HG02885 (cell line): ENCODE measurements around the gene SMIM1.

Experiments
- ATAC-seq: cut with Tn5 transposase; IDR thresholded peaks from one replicate; pipeline ENCODE4 v1.9.1; 2021; ENCODE audit warnings: mild to moderate bottlenecking; ENCODE audit not compliant: unreplicated experiment, poor library complexity

The SMIM1 gene

GRCh38 chr1:3752400-3752945 is 20.1 kb upstream of the SMIM1 start, which contains the start of gene CCDC27:
Gene CCDC27, plus strand, starts transcription at chr1:3752450. Its CDS starts 32 bp downstream, at chr1:3752482.
- no peak for ATAC-seq

GRCh38 chr1:3753656-3754454 is 18.7 kb upstream of the SMIM1 start:
- no peak for ATAC-seq

DNA sequence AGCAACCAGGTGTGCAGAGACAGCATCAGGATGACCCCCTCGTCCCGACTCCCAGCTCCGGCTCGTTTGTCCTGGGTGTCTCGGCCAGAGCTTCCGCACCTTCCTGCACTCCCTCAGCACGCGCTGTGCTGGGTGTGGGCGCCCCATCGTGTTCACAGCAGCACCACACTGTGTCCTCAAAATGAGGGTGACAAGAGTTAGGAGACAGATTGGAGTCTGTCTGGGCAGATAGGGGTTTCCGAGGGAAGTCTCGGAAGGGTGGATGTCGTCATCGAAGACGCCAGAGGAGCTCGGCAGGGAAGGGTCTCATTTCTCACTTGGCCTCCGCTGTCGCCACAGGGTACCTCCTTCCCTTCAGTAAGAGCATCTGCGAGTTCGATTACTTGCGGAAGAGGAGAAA is 16.2 kb upstream of the SMIM1 start:
- ATAC-seq = no peak

DNA sequence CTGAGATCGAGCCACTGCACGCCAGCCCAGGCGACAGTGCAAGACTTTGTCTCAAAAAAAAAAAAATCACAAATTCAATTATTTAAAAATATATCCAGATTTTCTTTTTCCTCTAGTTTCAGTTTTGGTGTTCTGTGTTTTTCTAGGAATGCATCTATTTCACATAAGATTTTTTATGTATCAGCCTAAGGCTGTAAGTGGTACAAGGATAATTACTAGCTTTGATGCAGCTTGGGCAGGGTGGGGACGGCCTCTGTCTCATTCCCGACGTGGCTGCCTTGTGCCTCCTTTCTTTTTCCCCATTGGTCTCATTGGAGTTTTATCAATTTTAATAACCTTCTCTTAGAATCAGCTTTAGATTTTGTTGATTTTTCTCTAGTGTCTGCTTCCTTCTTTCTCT is 13.4 kb upstream of the SMIM1 start:
- no peak for ATAC-seq

GRCh38 chr1:3759796-3760195 is 12.8 kb upstream of the SMIM1 start:
- ATAC-seq = no peak

DNA sequence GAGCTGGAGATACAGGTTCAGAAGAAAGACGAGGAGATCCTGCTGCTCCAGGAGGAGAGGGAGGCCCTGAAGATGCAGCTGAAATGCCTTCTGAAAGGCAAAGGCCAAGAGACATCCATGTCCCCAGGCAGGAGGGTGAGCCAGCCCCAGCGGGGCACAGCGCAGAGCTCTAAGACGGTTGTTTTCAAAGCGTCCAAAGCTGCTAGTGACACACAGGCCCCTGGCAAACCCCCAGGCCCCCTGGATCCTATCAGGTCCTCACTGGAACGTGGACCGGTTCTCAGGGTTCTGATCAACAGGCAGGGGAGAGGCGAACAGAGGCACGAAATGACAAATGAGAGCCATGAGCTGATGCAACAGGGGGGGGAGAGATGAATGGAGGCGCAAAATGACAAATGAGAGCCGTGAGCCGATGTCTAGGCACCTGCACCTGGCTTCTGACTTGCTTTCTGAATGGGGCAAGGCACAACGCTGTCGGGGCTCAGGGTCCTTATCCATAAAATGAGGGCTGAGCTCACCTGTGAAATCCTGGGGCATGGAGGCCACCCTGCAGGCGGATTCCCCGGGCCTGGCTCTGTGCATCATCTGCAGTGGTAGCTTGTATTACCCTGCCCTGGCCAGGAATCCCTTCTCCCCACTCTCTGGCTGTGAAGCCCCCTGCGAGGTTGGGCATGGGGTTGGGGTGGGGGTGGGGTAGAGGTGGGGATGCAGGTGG is 11.1 kb upstream of the SMIM1 start:
- ATAC-seq = no peak

DNA sequence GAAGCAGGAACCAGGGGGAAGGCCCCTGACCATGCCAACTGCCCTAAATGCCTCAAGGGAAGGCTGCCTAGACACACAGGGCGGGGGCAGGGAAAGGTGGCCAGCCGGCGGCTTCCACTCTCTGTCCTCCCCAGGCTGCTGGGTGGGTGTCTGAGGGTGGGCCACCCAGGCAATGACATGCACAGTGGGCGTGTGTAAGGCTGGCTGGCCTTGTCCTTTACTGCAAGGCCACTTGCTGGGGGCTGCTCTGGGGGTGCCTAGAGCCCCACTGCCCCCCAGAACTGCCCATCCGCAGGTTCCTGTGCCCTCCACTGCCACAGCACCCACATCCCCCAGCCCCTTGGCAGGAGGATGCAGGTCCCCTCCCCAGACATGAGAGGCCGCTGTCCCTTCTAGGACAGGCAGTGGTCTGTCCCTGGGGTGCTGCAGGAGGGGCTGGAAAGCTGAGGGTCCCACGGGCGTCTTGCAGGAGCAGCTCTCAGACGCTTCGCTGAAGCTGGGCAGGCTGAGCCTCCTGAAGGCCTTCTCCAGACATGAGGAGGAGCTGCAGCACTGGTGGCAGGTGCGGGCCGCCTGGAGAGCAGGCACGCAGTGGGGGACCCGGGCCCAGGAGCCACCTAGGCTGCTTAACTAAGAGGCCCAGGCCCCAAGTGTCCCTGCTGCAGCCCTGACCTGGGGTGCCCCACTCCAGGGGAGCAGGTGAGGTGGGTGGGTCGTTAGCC is 10.2 kb upstream of the SMIM1 start:
- no peak for ATAC-seq

- ATAC-seq = no peak
These were observed 9.7 kb upstream of the SMIM1 start for GRCh38 chr1:3762873-3763228.

DNA sequence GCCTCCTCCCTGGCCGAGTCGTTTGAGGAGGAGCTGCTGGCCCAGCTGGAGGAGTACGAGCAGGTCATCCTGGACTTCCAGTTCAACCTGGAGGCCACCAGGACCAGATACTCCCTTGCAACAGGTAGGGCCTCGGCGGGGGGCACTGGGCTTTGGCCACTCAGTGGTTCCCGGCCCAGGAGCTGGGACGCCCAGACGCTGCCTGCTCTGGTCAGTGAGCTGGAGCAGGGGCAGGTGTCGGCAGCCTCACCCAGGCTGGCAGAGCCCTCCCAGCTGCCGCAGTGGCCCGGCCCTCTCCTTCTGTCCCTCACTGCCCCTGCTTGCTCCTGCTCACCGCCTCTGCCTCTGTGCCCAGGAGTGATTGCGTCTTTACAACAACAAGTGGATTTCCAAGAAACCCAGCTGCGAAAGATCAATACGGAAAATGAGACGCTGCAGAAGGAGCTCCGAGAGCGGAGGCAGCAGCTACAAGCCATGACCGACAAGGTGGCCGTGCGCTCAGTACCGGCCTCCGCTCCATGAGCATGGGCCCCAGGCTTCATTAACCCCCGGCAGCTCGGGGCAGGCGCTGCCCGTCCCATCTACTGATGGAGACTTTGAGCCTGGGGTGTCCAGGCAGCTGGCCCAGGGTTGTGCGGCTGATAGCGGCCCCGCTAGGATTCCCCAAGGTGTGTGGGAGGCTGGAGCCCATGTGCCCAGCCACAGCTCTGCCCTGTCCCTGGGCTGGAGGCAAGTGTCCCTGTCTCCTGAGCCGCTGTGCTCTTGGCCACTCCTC is 9.0 kb upstream of the SMIM1 start:
- ATAC-seq = no peak

DNA sequence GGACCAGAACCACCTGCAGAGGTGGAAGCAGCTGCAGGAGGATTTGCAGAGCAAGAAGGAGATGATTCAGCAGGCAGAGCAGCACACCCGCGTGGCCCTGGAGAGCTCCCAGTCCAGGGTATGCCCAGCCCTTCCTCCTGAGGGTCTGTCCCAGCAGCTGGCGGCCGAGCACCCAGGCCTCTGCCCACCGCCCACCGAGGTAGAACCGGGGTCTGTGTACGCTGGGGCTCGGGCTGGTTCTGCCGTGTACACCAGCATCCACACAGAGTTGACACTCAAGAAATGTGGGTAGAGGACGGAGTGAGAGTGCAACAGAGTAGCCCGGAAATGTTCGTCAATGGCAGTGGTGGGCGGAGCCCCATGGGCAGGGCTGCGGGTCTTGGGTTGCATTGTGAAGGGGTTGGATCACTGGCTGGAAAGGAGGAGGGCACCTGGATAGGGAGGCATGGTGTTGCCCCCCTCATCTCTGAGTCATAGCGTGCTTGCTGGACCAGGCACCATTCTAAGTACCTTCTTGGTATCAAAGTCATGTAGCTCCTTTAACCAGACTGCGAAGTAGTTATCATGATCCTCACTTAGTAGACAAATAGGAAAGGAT is 5.1 kb upstream of the SMIM1 start:
- no peak for ATAC-seq

GRCh38 chr1:3768811-3769390 is 3.6 kb upstream of the SMIM1 start:
- ATAC-seq = no peak

DNA sequence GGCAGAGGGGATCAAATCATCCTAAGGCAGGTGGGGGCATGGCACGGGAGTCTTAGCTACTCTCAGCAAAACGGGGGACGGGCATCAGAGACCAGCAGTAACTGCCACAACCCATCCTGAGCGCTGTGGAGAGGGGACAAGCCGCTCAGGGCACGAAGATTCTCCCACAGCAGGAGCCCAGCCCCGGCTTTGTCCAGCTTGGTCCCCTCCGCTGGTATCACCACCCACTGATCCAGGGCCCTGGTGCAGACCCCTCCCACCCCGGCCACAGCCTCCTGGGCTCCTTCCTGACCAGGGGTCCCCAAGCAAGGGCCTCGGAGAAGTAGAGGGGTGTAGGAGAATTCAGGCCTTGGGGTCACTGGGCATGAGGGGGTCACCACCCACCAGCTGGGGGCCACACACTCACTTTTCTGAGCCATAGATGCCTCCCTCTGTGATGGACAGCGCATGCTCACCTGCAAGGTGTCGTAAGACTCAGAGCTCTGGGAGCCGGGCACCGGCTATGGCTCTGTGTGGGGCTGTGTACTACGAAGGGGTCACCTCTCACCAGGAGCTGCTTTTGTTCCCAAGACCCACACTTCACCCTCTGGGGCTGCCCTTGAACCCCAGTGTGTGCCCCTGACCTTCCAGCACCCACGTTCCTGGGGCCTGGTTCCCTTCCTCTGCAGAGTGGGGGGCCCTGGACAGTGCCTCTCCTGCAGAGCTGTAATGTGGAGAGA is 2.3 kb upstream of the SMIM1 start:
- ATAC-seq = no peak

DNA sequence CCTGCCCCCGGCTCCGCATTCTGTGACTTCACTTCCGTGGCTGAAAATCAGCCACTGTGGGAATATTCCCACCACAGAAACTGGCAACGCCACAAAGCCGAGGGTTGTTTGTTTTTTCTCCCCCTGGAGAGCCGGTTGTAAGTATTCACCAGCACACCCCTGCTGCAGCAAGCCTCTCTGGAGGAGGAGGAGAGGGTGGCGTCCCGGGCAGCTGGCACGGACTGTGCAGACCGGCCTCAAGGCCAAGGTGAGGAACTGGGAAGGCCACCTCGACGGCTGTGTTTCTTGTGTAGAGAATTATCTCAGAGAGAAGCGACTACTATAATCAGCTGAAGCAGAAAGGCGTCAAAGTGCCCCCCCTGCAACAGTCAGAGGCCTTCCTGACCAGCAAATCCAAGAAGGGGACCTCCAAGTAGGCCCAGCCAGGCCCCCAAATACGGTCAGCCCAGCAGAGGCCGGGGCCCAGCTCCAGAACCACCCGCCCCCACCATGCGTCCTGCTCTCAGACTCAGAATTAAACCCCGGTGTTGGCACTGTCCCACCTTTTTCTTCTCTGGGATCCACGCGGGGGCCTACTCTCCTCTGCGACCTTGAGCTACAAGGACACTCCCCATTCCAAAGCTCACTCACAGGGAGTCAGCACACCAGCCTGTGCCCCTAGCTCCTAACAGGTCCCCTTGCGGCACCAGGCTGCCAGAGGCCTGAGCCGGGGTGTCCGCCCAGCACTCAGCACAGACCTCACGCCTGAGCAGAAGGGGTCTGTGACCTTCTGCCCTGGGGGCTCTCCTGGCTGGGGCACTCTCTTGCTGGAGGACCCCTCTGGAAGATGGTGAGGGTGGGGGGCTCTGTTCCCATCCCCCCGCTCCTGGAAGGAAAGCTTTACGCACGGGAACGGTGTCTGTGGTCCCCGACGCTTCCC is 1.2 kb upstream of the SMIM1 start:
- no peak for ATAC-seq

- ATAC-seq = peak; percentile 79
These were observed 378 bp upstream of the SMIM1 start for GRCh38 chr1:3772027-3772714.

- ATAC-seq = no peak
These were observed 1.2 kb downstream of the SMIM1 start for GRCh38 chr1:3773572-3774275.

DNA sequence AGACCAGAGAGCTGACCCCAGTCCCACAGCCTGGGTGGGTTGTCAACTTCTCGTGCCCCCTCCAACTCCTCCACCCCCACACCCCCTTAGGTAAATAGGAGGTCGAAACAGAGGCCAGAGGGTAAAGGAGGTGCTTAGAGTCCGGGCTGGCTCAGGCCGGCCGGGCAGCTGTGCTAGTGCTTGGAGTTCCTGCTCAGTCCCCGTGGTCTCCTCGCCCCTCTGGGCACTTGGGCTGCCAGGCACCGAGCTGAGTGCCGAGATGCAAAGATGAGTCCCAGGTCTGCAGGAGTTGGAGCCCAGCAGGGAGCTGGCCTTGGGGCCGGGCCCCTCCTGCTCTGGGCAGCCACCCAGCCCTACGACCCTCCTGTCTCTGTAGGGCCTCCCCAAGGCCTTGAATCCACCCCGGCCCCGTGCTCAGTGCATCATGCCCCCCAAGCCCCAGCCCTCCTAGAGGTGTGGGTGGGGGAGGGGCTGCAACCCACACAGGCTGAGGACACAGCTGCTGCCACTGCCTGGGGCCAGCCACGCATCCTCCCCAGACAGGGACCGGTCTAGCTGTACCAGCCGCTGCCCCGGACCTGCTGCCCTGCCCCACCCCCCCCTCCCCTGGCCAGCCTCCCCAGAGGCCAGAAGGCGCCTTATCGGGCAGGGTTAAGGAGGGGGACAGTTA is 1.9 kb downstream of the SMIM1 start:
- no peak for ATAC-seq
